Peyer's patch (tissue), 4 donors: ENCODE data around the gene ZNF316. TPM values are rescaled to one million over a fixed set of nuclear protein-coding genes. Genes with fewer than 3 reads are reported as not detected.
"Not testable (repeated sequence)": the region's sequence is repeated elsewhere in the genome, so short reads cannot be mapped to it uniquely, and the experiment has no call there.

ENCODE experiments used
- DNase-seq, 3 donors: peaks; one replicate each; pipeline ENCODE4 v3.0.0-alpha.2; 2017 to 2019
- H3K27ac ChIP-seq, 4 donors: fragments of 200-600 bp; sonication (generic); one replicate each; pipeline ENCODE4 v1.5.1; 2016 to 2019
- H3K27me3 ChIP-seq, 2 donors: fragments of 200-600 bp; sonication (generic); one replicate each; pipeline ENCODE4 v1.5.1; 2019
- H3K36me3 ChIP-seq, 3 donors: fragments of 200-600 bp; sonication (generic); one replicate each; pipeline ENCODE4 v1.5.1; 2016 to 2019
- H3K4me1 ChIP-seq, 4 donors: fragments of 200-600 bp; sonication (generic); one replicate each; pipeline ENCODE4 v1.5.1; 2016 to 2019
- H3K4me3 ChIP-seq, 4 donors: fragments of 200-600 bp; sonication (generic); 1 replicate in 3 of 4; 2 replicates in 1 of 4; pipeline ENCODE4 v1.5.1; 2016 to 2019; ENCODE audit warnings: mild to moderate bottlenecking in 1 of 4
- H3K9me3 ChIP-seq, 4 donors: fragments of 200-600 bp; sonication (generic); one replicate each; pipeline ENCODE4 v1.5.1; 2016 to 2019; ENCODE audit warnings: mild to moderate bottlenecking in 1 of 4
- POLR2A ChIP-seq, 2 donors: fragments of 450-650 bp; IDR thresholded peaks; one replicate each; pipeline ENCODE4 v1.5.1; 2017; ENCODE audit warnings: antibody characterized with exemption in 2 of 2, mild to moderate bottlenecking in 2 of 2, moderate library complexity in 2 of 2
- total RNA-seq, 4 donors: library from RNA; depleted of rRNA; stranded (reverse); fragments of >200 nt; gene quantifications; one replicate each; pipeline ENCODE4 v1.1.0, GENCODE V29; 2016
- TF ChIP-seq, protein P1 (sequence below), 6 experiments: fragments of 450-650 bp in 4 of 6; fragments of 200-600 bp in 2 of 6; sonication (generic) in 1 of 6; IDR thresholded peaks; one replicate each; pipeline ENCODE4 v1.5.1; 2017 to 2019; ENCODE audit warnings: antibody characterized with exemption in 6 of 6, mild to moderate bottlenecking in 3 of 6, moderate library complexity in 1 of 6

The ZNF316 gene
- total RNA-seq, 4 donors from 2014 or later: 21.7 to 51.2 (median 39.2) TPM

DNA sequence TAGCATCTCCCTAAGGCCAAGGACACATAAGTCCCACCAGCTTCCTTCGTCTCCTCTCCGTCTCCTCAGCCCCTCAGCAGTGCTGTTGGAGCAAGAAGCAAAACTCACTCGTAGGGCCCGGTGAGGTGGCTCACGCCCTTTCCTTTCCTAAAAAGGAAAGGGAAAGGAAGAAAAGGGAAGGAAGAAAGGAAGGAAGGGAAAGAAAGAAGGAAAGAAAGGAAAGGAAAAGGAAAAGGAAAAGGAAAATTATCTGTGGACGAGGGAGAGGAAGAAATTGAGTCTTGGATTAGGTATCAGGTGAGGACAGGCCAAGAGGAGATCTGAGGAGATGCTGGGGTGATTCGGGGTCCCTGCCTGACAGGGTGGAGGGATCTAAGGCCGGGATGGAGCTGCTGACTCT, 3.1 kb upstream of the ZNF316 start:
- no peak overlapping the region for H3K27ac ChIP-seq
- no peak overlapping the region for H3K4me3 ChIP-seq
- H3K36me3 ChIP-seq: no peaks in the 10 kb centered on the region
- TF ChIP-seq, protein P1, sequence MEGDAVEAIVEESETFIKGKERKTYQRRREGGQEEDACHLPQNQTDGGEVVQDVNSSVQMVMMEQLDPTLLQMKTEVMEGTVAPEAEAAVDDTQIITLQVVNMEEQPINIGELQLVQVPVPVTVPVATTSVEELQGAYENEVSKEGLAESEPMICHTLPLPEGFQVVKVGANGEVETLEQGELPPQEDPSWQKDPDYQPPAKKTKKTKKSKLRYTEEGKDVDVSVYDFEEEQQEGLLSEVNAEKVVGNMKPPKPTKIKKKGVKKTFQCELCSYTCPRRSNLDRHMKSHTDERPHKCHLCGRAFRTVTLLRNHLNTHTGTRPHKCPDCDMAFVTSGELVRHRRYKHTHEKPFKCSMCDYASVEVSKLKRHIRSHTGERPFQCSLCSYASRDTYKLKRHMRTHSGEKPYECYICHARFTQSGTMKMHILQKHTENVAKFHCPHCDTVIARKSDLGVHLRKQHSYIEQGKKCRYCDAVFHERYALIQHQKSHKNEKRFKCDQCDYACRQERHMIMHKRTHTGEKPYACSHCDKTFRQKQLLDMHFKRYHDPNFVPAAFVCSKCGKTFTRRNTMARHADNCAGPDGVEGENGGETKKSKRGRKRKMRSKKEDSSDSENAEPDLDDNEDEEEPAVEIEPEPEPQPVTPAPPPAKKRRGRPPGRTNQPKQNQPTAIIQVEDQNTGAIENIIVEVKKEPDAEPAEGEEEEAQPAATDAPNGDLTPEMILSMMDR (IDR thresholded peaks at IDR 0.05): no peak
- TF ChIP-seq POLR2A (IDR thresholded peaks at IDR 0.05): no peak
- peaks cover 0 to 22% (median 11%) of the 10 kb centered on the region in 4 donors for H3K4me1 ChIP-seq
- H3K27me3 ChIP-seq: no peaks in the 10 kb centered on the region
- DNase-seq: no peak
- no peaks in the 10 kb centered on the region for H3K9me3 ChIP-seq

- not testable (repeated sequence) for H3K9me3 ChIP-seq, DNase-seq, H3K27ac ChIP-seq, H3K4me3 ChIP-seq, H3K36me3 ChIP-seq, H3K27me3 ChIP-seq
- H3K4me1 ChIP-seq: peaks cover 0 to 22% (median 11%) of the 10 kb centered on the region in 4 donors
Observed at GRCh38 chr7:6634971-6635370, 2.1 kb upstream of the ZNF316 start.

GRCh38 chr7:6637544-6638229, 569 bp downstream of the ZNF316 start:
- Histone ChIP-seq H3K27me3 (no peaks in the 10 kb centered on the region), H3K4me1 (peaks cover 0 to 22% (median 11%) of the 10 kb centered on the region in 4 donors), H3K9me3 (no peaks in the 10 kb centered on the region), H3K4me3 (peak overlapping the region; percentile 67 to 99 (median 82)), H3K36me3 (peaks cover 0 to 24% (median 0%) of the 10 kb centered on the region in 3 donors), H3K27ac (peak overlapping the region; percentile 43 to 86 (median 68))
- TF ChIP-seq, protein P1 (IDR thresholded peaks at IDR 0.05): peak; percentile 17 to 57 (median 27)
- TF ChIP-seq POLR2A (IDR thresholded peaks at IDR 0.05): no peak
- peak in 2 of 3 donors; percentile 57 to 77 for DNase-seq

DNA sequence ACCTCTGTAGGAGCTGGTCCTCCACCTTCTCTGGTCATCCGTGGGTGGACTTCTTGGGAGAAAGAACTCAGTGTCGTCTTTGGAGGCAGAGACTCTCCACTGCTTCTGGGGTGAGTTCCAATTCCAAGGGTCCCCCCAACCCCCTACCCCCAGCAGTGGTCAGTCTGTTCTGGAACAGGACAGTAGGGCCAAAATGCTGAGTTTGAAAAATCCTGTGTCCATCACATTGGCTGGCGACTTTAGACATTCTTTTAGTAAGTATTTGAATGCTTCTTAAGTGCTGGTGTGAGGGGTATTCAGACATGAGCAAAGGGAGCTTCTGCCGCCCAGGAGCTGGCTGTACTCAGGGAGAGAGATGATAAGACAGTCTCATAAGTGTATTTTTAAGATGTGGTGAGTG, 1.9 kb downstream of the ZNF316 start:
- Histone ChIP-seq H3K27ac (no peak overlapping the region), H3K4me3 (no peak overlapping the region), H3K36me3 (peaks cover 0 to 37% (median 0%) of the 10 kb centered on the region in 3 donors), H3K27me3 (no peaks in the 10 kb centered on the region), H3K4me1 (peaks cover 0 to 22% (median 11%) of the 10 kb centered on the region in 4 donors), H3K9me3 (no peaks in the 10 kb centered on the region)
- TF ChIP-seq POLR2A (IDR thresholded peaks at IDR 0.05): no peak
- TF ChIP-seq, protein P1 (IDR thresholded peaks at IDR 0.05): no peak
- DNase-seq: no peak

DNA sequence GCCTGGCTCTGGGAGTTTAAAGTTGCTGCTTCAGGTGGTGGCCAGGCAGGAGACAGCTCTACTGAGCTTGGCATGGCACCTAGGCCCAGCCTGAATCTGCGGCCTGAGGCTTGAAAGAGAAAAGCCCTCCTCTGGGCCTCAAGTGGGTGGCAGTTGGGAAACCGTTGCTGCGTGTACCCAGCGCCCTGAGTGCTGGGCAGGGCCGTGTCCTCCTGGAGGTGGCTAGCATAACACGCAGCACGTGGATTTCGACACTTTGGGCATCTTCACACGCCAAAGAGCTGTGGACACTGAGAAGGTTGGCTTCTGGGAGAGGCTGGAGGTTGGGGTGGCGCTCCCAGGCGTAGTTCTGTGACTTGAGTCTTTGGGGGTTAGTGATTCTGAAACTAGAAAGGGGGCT, 2.5 kb downstream of the ZNF316 start:
- Histone ChIP-seq H3K9me3 (no peaks in the 10 kb centered on the region), H3K27ac (no peak overlapping the region), H3K4me3 (no peak overlapping the region), H3K4me1 (peaks cover 0 to 22% (median 11%) of the 10 kb centered on the region in 4 donors), H3K36me3 (peaks cover 0 to 43% (median 0%) of the 10 kb centered on the region in 3 donors), H3K27me3 (no peaks in the 10 kb centered on the region)
- TF ChIP-seq, protein P1 (IDR thresholded peaks at IDR 0.05): no peak
- no peak for TF ChIP-seq POLR2A (IDR thresholded peaks at IDR 0.05)
- DNase-seq: no peak

GRCh38 chr7:6640246-6640721, 3.2 kb downstream of the ZNF316 start:
- DNase-seq: no peak
- H3K27me3 ChIP-seq: no peaks in the 10 kb centered on the region
- peaks cover 0 to 50% (median 0%) of the 10 kb centered on the region in 3 donors for H3K36me3 ChIP-seq
- no peak overlapping the region for H3K4me3 ChIP-seq
- no peak overlapping the region for H3K27ac ChIP-seq
- no peaks in the 10 kb centered on the region for H3K9me3 ChIP-seq
- no peak for TF ChIP-seq POLR2A (IDR thresholded peaks at IDR 0.05)
- TF ChIP-seq, protein P1 (IDR thresholded peaks at IDR 0.05): no peak
- H3K4me1 ChIP-seq: peaks cover 0 to 22% (median 11%) of the 10 kb centered on the region in 4 donors
